Panc1 (cell line): ENCODE data around the gene LMCD1. TPM values are rescaled to one million over a fixed set of nuclear protein-coding genes. Genes with fewer than 3 reads are reported as not detected.

Experiments
- ATAC-seq: fragments of 200-7000 bp; cut with Tn5 transposase; 2 replicates; pipeline ENCODE4 v1.9.1; 2020; ENCODE audit warnings: mild to moderate bottlenecking, moderate library complexity
- BruUV-seq: library from RNA; stranded (reverse); fragments of 400-500 nt; replicated peaks from 2 replicates; lab custom pipeline; 2021; lab: Mats Ljungman, UMichigan
- CTCF ChIA-PET: fragments of 300-600 bp; sonication (Branson Sonifier 250); formaldehyde crosslinking; loops from one replicate; lab custom pipeline; 2022; ENCODE audit warnings: antibody characterized with exemption; lab: Charles Lee
- POLR2A ChIA-PET: fragments of 300-600 bp; sonication (Branson Sonifier 250); formaldehyde crosslinking; loops from one replicate; lab custom pipeline; 2022; ENCODE audit warnings: antibody characterized with exemption; lab: Charles Lee
- DNase-seq: peaks from one replicate; pipeline ENCODE4 v3.0.0-alpha.2; 2010; ENCODE audit warnings: low read depth, low spot score
- H3K27ac ChIP-seq: 2 replicates; pipeline ENCODE4 v1.5.1; 2011; ENCODE audit warnings: mild to moderate bottlenecking, low read length, inconsistent platforms
- H3K27me3 ChIP-seq: fragments of 200-500 bp; sonication (Bioruptor generic); 2 replicates; pipeline ENCODE4 v1.6.0; 2014; ENCODE audit warnings: low read length, inconsistent platforms; ENCODE audit not compliant: control insufficient read depth, insufficient read depth
- H3K36me3 ChIP-seq: fragments of 200-500 bp; sonication (Bioruptor generic); 2 replicates; pipeline ENCODE4 v1.5.1; 2014; ENCODE audit warnings: inconsistent platforms, mild to moderate bottlenecking, low read length, moderate library complexity; ENCODE audit not compliant: control insufficient read depth, insufficient read depth
- H3K4me1 ChIP-seq: 2 replicates; pipeline ENCODE4 v1.5.1; 2011; ENCODE audit warnings: inconsistent platforms, mild to moderate bottlenecking, low read length, moderate library complexity; ENCODE audit not compliant: control insufficient read depth, insufficient read depth
- H3K4me3 ChIP-seq, 2 experiments: 2 replicates each; pipeline ENCODE4 v1.5.1; 2011 to 2012; ENCODE audit warnings: low read depth in 2 of 2, low read length in 2 of 2, mild to moderate bottlenecking in 2 of 2, inconsistent platforms in 1 of 2, moderate library complexity in 1 of 2
- H3K9me3 ChIP-seq: fragments of 200-500 bp; sonication (Bioruptor generic); 2 replicates; pipeline ENCODE4 v1.5.1; 2014; ENCODE audit warnings: low read depth, mild to moderate bottlenecking, inconsistent platforms, low read length, moderate library complexity; ENCODE audit not compliant: control insufficient read depth, insufficient read depth
- REST ChIP-seq, 2 experiments: IDR thresholded peaks; 2 replicates each; pipeline ENCODE4 v1.6.1; 2011 to 2012; ENCODE audit warnings: low read depth in 2 of 2, control low read depth in 1 of 2, low read length in 1 of 2, mild to moderate bottlenecking in 1 of 2, moderate library complexity in 1 of 2; ENCODE audit not compliant: insufficient read depth in 1 of 2
- SIN3A ChIP-seq: IDR thresholded peaks from 2 replicates; pipeline ENCODE4 v1.6.1; 2012; ENCODE audit warnings: low read depth, mild to moderate bottlenecking, low read length, moderate library complexity, borderline replicate concordance; ENCODE audit not compliant: insufficient read depth
- TCF7L2 ChIP-seq: IDR thresholded peaks from 2 replicates; pipeline ENCODE4 v1.6.1; 2011; ENCODE audit warnings: mild to moderate bottlenecking, low read depth, low read length, inconsistent platforms
- in situ Hi-C: cut with HindIII; loops from 2 replicates; pipeline ENCODE4 v1.10.0; 2016; ENCODE audit warnings: low sequenced_read_pairs, low pct_unique_long_range_greater_than_20kb
- intact Hi-C: fragments of 100-400 bp; cut with micrococcal nuclease; formaldehyde crosslinking; loops from one replicate; pipeline ENCODE4 v1.10.0; 2022; ENCODE audit not compliant: unreplicated experiment
- total RNA-seq: library from RNA; stranded (reverse); gene quantifications from one replicate; pipeline ENCODE4 v1.2.1, GENCODE V29; 2021; ENCODE audit not compliant: unreplicated experiment
- TF ChIP-seq, protein P1 (sequence below): fragments of 450-650 bp; IDR thresholded peaks from 2 replicates; pipeline ENCODE4 v1.5.1; 2017; ENCODE audit warnings: mild to moderate bottlenecking

LMCD1 gene
- total RNA-seq, 1 experiment from 2014 or later = 24.8 TPM

DNA sequence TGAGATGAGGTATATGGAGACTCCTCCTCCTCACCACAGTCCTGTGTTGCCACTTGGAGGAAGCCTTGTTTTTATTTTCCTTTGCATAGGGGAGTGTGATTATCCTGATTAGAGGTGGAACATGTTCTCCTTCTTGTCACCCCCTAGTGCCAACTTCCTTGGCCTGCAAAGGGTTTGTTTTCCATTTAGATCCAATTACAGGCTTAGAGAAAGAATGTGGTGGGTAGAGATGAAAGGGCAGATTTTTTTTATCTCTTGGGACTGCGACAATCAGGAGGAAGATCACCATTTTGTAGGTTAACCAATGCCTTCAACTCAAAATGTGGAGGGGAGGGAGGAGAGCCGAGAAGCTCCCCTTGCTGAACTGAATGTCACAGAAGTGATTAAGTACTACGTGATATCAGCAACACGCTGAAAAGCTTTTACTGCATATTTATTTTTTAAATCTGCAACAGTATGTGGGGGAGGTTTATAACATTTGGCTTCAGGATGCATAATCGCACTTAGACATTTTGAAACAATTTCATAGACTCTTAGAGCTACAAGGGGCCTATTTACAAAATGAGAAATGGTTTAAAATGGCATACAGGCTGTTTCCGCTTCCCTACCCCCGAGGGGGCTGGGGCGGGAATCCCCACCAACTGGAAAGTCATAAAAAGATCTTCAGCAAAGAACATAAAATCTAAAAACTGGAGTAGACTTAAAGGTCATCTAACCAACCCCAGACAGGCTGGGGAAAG is 2.4 kb downstream of the LMCD1 start:
- ChIA-PET POLR2A (interaction anchor here (0.7 kb wide), 1 partner anchor 14 kb away, joined by 3 read pairs; no protein-coding TSS in a partner anchor), CTCF (interaction anchor here (0.6 kb wide), 1 partner anchor 485 kb away, joined by 3 read pairs; no protein-coding TSS in a partner anchor)
- DNase-seq (no peak), ATAC-seq (peak; percentile 30)
- Histone ChIP-seq H3K27me3 (no peaks in the 10 kb centered on the region), H3K4me1 (peaks cover 63% of the 10 kb centered on the region), H3K9me3 (no peaks in the 10 kb centered on the region), H3K27ac (peak overlapping the region; percentile 81), H3K36me3 (no peaks in the 10 kb centered on the region; the same call in 1 of the 2 replicates), H3K4me3 (peak overlapping the region; percentile 27 to 53)
- no TSS peak for BruUV-seq
- in situ Hi-C loops (no loop called here), intact Hi-C loops (loop anchor here (2.0 to 5.0 kb wide), 2 partner anchors 59 to 118 kb away; no protein-coding TSS in a partner anchor)
- TF ChIP-seq, protein P1, sequence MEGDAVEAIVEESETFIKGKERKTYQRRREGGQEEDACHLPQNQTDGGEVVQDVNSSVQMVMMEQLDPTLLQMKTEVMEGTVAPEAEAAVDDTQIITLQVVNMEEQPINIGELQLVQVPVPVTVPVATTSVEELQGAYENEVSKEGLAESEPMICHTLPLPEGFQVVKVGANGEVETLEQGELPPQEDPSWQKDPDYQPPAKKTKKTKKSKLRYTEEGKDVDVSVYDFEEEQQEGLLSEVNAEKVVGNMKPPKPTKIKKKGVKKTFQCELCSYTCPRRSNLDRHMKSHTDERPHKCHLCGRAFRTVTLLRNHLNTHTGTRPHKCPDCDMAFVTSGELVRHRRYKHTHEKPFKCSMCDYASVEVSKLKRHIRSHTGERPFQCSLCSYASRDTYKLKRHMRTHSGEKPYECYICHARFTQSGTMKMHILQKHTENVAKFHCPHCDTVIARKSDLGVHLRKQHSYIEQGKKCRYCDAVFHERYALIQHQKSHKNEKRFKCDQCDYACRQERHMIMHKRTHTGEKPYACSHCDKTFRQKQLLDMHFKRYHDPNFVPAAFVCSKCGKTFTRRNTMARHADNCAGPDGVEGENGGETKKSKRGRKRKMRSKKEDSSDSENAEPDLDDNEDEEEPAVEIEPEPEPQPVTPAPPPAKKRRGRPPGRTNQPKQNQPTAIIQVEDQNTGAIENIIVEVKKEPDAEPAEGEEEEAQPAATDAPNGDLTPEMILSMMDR = peak; percentile 26; the same call in 1 of the 2 replicates
- TF ChIP-seq REST (IDR thresholded peaks at IDR 0.05; ENCODE audit: insufficient read depth in 1 of 2, low read depth in 2 of 2, low read length in 1 of 2) (no peak), TCF7L2 (peak; percentile 82)

DNA sequence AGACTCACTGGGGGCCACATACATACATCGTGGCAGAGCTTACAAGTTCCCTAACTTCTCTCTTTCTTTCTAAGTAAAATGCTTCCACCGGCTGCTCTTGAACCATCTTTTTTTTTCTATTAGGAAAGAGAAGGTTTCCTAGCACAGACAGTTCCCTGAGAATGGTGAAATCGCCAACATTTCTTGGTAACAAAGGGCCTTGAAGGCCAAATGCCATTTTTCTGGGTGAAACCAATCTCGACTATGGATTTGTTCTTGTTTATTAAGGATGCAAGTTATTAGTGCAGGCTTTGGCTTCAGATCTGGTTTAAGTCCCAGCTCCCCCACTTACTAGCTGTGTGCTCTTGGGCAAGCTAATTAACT is 3.0 kb downstream of the LMCD1 start:
- intact Hi-C loops (loop anchor here (5.0 kb wide), 1 partner anchor 118 kb away; no protein-coding TSS in a partner anchor), in situ Hi-C loops (no loop called here)
- TF ChIP-seq SIN3A = no peak
- TF ChIP-seq, protein P1 = no peak
- TF ChIP-seq TCF7L2 = no peak
- BruUV-seq = TSS peak; percentile 46
- ChIA-PET POLR2A (interaction anchor here (0.7 kb wide), 1 partner anchor 13 kb away, joined by 3 read pairs; no protein-coding TSS in a partner anchor), CTCF (interaction anchor here (0.6 kb wide), 1 partner anchor 485 kb away, joined by 3 read pairs; no protein-coding TSS in a partner anchor)
- H3K4me1 ChIP-seq = peaks cover 61% of the 10 kb centered on the region
- H3K27ac ChIP-seq = peak overlapping the region; percentile 81
- DNase-seq (no peak), ATAC-seq (no peak)
- H3K4me3 ChIP-seq = peak overlapping the region in 1 of 2 experiments; percentile 53; a peak in 1 of 4 replicates
- H3K27me3 ChIP-seq = no peaks in the 10 kb centered on the region
- H3K36me3 ChIP-seq = no peaks in the 10 kb centered on the region; the same call in 1 of the 2 replicates
- H3K9me3 ChIP-seq = no peaks in the 10 kb centered on the region
